GM21528 (cell line): ENCODE data around the gene CCDC88C.

ENCODE experiments used
- ATAC-seq: cut with Tn5 transposase; IDR thresholded peaks from one replicate; pipeline ENCODE4 v1.9.1; 2021; ENCODE audit warnings: mild to moderate bottlenecking, moderate library complexity; ENCODE audit not compliant: unreplicated experiment, low FRiP score

The CCDC88C gene

DNA sequence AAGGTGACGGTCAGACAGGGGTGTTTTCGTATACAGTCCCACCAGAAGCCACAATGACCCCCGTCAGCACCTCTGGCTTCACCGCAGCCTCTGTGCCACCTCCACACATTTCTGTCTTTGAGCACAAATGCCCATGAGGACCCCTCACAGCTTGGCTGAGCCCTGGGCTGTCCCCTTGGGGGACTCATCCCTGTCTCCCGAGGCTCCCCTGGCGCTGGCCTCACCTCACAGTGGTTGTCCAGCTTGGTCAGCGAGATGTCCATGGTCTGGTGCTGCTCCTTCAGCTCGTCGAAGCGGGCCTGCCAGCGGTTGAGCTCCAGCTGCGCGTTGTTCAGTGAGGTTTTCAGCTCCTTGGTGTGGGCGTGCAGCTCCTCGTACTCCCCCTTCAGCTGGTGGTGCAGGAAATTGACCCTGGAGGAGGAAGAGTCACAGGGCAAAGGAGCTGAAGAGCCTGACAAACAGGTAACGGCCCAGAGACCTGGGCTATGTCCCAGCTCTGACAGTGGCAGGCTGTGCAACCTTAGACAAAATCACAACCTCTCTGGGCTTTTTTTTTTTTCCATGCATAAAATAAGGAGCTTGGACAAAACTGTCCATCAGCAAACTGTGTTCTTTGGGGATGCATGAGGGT is 120.4 kb downstream of the CCDC88C start:
- ATAC-seq = no peak

DNA sequence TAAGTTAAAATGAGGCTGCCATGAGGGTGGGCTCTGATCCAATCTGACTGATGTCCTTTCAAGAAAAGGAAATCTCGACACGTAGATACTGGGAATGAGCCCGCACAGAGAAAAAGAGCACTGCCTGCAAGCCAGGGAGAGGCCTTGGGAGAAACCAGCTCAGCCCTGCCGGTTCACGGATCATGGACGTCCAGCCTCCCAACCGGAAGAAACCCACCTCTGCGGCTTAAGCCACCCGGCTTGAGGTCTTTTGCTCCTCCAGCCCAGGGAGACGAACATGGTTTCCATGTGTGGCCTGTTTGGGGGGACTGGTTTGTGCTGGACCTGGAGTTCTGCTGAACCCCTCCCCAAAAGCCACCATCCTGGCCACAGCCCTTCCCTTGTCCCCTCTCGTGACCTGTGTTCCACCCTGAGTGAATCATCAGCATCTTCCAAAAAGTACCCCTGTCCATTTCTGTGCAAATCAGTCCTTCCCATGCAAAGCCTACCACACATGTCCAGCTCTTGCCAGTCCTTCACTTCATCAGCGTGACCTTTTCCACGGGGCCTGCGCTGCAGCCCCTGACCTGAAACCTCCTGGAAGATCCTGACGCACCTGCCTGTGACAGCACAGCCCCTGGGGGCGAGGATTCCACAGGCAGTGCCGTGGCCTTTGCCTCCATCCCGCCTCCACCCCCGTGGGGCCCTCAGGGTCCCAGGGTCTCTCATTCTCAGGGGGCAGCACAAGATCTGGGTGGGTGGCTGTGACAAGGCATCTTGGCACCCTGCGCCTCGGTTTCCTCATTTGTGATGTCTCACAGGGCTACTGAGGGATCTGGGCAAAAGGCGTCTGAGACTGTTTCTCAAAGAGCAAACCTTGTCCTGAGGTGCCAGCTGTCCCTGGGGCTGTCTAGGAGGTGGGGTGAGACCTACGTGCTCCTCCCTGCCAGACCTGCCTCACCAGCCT is 121.5 kb downstream of the CCDC88C start:
- no peak for ATAC-seq

DNA sequence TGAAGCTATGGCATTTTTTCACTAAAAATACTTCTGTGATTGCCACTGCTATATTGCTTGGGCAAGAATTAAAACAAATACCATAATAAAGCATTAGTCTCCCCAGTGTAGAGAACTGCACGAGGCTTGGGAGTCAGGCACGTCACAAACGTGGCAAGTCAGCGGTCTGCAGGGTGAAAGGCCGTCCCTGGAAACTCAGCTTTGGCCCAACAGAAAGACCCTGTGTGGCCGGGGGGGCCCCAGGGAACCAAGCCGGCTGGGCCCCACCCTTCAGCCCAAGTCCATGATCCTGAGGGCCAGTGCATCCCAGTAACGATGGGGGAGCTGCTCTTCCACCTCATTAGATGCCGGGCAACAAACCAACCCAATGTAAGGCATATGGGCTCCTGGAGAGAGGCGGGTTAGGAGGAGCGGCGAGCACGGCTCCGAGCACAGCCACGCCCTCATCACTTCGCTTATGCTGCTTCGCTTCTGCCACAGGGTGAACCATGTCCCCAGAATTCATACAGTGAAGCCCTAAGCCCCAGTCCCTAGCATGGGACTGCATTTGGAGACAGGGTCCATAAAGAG is 122.3 kb downstream of the CCDC88C start:
- ATAC-seq = no peak

DNA sequence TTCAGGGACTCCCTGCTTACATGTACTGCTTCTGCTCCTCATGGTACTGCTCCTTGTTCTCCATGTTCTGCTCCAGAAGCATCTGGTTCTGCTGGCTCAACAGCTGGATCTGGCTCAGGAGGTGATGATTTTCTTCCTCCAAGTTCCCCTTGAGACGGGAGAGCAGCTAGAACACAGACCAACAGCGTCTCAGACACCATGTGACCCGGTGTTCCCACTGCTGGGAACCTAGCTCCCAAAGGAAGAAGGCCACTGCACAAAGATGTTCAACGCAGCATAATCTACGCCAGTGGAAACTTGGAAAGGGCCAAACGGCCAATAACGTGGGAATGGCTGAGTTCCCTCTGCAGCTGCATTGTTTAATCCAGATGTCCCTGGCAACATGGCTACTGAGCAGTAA is 123.5 kb downstream of the CCDC88C start:
- no peak for ATAC-seq

DNA sequence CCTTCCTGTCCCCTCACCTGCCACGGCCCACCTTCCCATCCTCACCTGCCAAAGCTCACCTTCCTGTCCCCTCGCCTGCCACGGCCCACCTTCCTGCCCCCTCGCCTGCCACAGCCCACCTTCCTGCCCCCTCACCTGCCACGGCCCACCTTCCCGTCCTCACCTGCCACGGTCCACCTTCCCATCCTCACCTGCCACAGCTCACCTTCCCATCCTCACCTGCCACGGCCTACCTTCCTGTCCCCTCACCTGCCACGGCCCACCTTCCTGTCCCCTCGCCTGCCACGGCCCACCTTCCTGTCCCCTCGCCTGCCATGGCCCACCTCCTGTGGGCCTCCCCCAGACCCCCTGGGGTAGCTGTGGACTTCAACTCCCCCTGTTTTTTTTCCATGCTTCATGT is 124.3 kb downstream of the CCDC88C start:
- ATAC-seq = no peak

DNA sequence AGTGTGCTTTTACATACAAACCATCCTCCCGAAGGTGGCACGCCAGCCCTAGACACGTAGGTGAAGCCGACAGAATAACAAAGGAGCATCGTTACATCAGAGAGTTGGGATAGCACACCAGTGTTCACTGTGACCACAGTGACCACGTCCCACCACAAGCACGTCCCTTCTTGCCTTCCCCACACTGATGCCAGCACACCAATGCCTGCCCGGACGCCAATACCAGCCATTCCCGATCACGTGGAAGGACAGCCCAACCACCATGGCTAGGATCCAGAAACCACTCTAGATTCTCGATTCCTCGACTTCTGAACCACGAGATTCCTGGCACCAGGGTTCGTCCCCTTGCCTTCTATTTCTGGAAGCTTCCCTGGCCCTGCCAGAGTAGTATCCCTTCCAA is 125.1 kb downstream of the CCDC88C start:
- ATAC-seq = no peak

DNA sequence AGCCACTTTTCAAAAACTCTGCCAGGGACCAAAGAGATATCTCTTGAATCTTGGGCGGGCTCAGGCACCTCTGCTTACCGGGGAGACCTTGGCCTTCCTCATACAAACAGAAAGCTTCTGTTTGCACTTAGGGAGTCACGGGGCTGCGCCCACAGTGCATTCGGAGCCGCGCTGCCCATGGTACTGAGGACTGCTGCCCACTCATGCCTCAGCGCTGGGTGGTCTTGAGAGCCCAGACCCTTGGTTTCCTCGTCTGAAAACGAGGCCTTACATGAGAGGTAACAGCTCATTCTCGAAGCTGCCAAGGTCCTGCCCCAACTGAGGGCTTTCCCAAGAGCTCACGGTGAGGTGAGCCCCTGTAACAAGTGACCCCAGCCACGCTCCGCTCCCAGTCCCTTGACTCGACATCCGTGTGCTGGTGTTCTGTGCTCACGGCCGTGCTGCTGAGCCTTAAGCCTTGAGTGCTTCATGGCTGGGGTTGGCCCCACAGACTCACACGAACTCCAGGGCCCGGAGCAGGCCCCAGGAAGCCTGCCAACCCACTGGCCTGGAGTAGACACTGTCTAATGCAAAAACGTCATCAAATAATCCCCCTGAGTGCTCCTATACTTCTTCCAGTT is 125.7 kb downstream of the CCDC88C start:
- ATAC-seq = no peak

DNA sequence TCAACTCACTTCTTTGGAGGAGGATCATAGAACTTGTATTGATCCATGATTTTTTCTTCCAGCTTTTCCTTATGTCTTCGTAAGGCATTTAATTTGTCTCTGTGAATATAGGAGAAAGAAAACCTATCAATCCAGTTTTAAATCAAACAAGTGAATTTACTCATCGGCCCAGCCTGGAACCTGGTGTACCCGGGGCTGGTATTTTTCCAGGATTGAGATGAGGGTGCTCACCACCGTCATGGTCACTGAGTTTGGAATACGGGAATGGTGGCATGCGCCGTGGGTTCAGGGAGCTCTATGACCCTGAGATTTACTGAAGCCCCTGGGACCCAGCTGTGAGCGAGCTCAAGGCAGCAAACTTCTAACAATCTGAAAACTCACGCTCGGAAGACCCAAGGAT is 126.6 kb downstream of the CCDC88C start:
- no peak for ATAC-seq

DNA sequence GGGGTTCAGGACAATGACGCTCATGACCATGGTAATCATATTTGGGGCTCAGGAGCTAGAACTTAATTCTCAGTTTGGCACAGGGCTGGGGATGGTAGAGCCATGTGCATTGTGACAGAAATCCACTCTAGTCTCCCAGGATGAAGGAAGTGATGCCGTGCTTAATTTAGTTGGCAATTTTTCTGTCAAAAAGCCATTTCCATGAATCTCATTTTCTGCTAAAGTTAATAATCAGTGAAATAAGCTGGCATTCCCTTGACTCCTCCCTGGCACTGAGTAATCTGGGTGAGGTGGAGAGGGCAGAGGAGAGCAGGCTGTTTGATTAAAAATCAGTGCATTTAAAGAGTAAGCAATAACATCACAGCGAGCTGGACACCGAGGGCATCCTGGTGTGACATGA is 128.2 kb downstream of the CCDC88C start:
- ATAC-seq = no peak

DNA sequence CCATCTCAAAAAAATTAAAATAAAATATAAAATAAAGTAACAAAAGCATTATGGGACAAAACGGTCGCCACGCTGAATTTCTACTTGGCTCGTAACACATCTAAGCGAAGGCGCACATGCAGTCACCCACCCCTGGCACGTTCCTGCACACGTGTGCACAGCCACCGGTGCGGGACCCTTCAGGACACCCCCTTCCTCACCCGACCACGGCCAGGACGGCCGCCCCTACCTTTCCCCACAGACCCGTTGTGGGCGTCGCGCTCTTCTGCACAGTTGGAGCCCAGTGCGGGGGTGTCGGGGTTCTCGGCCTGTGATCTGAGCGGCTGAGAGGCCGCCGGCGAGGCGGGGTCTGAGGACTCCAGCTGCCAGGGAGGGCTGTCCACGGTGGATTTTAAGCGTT is 128.7 kb downstream of the CCDC88C start:
- no peak for ATAC-seq

DNA sequence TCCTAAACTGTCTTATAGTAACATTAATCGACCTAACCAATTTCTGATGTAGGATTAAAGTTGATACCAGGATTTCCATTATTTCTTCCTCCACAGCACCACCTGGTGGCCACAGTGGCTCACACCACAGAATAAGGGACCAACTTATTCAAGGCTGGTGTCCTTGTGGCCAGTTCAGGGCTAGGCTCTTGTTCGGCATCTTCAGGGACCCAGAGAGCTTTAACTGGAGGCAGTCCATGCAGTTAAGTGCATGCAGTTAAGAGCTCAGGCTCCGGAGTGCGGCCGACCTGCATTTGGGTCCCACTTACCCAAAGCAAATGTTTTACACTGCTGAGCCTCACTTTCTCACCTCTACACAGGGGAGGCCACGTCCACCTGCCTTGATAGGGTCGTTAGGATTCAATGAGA is 131.1 kb downstream of the CCDC88C start:
- ATAC-seq = no peak

DNA sequence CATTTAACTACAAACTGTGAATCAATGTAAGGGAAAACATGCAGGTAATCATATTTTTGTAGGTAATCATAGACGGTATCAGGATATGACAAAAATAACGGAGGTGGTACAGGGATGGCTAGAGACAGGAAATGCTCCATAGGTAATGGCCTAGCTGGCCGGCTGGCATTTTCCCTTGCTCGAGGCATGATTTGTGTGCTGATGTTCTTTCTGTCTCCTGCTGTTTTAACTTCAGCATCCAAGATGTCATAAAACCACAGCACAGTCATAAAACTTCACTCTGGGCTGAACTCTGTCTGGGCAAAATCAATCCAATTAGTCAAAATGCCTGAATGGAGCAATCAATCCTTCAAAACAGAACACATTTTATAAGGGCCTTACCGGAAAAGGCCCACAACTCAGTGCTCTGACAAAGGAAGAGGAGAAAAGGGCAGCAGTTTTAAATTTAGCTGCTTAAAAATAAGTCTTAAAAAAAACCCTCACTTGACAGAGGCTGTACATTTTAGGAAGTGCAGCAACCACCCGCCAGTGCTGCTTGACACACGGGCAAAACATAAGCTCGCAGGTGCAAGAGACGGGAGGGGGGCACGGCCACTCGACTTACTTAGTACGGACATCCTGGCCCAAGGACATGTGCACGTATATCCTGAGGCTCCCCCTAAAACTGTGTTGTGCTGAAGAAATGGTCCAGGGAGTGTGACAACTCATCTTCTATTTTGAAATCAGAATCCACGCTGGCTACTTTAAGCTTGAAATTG is 132.7 kb downstream of the CCDC88C start:
- no peak for ATAC-seq

DNA sequence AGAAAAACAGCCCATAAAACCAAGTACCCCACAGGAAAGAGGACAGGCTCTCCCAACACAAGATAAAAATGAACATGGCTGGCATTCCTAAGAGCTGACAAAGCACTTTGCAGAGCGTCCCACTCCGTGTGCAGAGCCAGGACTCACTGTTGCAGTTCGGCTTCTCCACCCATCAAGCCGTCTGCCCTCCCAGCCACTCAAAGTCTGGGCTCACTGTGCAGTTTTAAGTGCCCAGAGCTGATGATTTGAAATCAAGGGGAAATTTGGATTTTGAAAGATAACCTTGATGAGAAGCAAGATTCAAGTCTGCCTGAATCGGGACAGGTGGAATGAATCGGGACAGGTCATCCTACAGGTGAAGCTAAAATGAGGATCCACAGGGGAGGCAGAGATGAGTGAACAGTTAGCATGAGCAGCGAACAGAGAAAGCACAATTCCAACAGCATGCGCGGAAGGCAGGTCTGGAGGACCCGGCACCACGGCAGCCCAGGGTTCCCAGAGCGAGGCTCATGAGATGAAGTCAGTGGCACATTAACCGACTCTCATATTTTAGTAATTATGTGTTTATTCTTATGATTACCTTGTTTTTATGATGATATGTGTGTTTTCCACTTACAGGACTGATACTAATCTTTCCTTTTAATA is 133.4 kb downstream of the CCDC88C start:
- ATAC-seq = no peak

DNA sequence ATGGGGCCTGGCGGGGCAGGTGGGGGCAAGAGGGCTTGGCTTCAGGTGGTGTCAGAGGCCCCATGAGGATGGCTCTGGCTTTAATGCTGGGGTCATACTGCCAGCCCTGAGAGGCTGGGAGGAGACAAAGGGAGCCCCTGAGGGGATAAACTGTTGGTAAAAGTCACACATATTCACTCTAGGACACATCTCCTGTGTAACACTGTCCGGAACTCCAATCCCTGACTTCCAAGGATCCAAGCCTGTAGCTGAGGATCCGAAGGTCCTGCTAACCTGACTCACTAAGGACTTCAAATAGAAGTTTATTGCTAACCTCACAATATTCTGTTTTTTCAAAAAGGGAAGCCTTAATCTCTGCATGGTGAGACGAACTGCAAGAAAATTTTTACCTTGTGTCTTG is 134.0 kb downstream of the CCDC88C start:
- ATAC-seq = no peak

DNA sequence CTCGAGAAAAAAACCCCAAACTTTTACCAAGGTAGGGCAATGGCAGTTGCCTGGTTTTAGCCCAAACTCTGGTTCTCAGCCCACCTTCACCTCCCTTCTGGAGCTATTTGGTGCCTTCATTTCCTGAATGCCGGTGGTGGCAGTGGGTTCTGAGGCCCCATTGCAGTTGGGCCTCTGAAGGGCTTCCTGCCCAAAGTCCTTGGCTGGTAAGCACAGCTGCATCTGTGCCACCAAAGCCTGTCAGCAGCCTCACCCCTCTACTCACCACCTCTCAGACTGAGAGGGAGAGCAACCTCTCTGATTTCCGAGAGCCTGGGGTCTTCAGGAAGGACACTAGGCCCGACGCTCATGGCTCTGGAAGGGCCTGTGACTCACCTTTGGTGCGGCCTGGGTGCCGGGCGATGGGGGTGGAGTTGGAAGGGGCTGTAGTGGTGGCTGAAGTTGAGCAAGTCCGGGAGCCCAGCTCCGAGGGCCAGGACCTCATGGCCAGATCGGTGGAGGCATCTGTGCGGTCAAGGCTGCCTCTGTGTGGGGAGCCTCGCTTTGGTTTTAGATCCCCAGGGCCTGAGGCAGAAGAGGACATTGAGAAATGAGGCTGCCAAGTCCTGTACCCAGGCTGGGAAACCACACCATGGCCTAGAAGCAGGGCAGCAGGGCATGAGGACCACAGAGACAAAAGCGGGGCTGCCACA is 134.5 kb downstream of the CCDC88C start:
- ATAC-seq = no peak

DNA sequence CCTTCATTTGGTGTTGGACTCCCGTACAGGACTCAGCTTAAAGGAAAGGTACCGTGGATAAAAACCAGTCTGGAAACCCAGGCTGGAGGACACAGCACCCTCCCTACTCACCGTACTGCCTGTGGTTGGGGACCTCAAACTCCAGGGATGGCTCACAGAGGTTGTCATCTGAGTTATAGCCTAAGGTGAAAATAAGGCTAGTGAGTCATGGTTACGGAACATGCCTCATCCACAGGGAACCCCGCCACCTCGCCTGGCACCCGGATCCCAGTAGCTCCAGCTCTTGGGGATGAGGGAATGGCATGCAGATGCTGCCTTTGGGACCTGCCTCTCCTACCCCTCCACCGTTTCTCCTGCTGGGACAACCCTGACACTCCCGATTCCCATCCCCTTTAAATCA is 136.3 kb downstream of the CCDC88C start:
- ATAC-seq = no peak

DNA sequence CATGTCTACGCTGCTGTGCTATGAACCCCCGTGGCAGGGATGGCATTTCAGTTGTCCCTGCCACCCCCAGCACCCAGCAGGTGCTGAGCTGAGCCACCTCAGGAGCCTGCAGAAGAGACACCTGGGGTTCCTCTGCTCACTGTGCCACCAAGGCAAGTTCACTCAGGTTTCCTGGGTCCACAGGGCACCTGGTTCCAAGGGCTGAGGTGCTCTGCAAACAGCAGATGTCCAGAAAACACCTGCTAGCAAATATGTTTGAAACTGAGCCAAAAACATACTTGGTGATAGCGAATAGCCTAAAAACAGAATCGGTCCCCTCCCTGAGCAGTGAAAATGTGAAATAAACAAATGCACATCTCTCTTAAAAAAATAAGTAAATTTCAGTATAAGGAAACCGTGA is 137.5 kb downstream of the CCDC88C start:
- no peak for ATAC-seq

DNA sequence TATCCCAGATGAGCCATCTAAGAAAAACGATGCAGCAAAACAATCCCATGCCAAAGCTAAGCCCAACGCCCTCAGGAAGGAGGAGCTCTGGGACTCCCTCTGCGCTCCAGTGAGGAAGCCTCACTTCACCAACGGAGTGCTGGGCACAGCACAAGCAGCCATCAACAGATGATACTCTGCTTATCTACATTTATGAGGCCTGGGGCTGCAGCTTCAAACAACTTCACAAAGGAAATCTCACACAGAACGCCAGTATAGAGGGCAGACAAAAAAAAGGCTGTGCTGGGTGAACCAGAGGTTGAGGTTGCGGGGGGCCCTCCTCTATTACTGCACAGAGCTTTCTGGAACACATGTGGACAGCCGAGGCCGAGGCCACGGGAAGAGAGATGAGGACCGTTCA is 138.3 kb downstream of the CCDC88C start:
- ATAC-seq = no peak

DNA sequence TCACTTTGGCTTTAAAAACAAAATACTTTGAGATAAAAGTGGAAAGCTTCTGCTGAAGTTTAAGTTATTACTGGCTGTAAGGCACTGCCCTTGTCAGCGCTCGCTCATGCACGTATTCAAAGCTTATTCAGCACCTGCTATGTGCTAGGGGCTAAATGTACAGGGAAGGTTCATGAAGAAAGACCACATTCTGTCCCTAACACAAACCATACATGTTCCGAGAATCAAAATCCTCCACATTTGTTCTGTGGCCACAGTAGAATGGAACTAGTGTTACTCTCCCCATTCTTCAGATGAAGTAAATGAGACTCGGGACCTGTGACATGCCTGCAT is 139.3 kb downstream of the CCDC88C start:
- ATAC-seq = no peak
